NCI-H2196 (cell line): ENCODE results near the gene PMVK.
"Not testable (repeated sequence)": the region's sequence is repeated elsewhere in the genome, so short reads cannot be mapped to it uniquely, and the experiment has no call there.

Experiments
- DNase-seq: peaks from one replicate; lab custom pipeline; 2025; ENCODE audit not compliant: unreplicated experiment; lab: John Stamatoyannopoulos, UW

PMVK gene

GRCh38 chr1:154936555-154937084, at the start of gene PMVK:
PMVK (minus strand) TSS chr1:154936719; CDS start chr1:154936685, 34 bp downstream.
- peak; percentile 96 for DNase-seq

- no peak for DNase-seq
Measured at GRCh38 chr1:154983776-154984466, 47.4 kb upstream of the PMVK start.

GRCh38 chr1:154982897-154983648, 46.6 kb upstream of the PMVK start, which contains the start of gene FLAD1:
FLAD1 (plus strand) TSS chr1:154983344; CDS start chr1:154983695, 351 bp downstream.
- DNase-seq, result peak; percentile 98

- no peak for DNase-seq
Measured at GRCh38 chr1:154982341-154982740, 45.8 kb upstream of the PMVK start.

GRCh38 chr1:154978360-154978759, 41.8 kb upstream of the PMVK start:
- DNase-seq, result no peak

- not testable (repeated sequence) for DNase-seq
Measured at GRCh38 chr1:154977762-154978161, 41.2 kb upstream of the PMVK start.

- DNase-seq, result no peak
Measured at GRCh38 chr1:154975409-154976059, 39.0 kb upstream of the PMVK start.

GRCh38 chr1:154974808-154975408, 38.4 kb upstream of the PMVK start:
- DNase-seq, result peak; percentile 96

- DNase-seq, result peak; percentile 99
Measured at GRCh38 chr1:154974102-154974807, 37.7 kb upstream of the PMVK start, which contains the start of gene CKS1B. CKS1B (plus strand) TSS chr1:154974681; CDS start chr1:154974746, 65 bp downstream.

- DNase-seq, result peak; percentile 96
Measured at GRCh38 chr1:154973344-154974101, 37.0 kb upstream of the PMVK start.

- peak; percentile 59 for DNase-seq
Measured at GRCh38 chr1:154972517-154973343, 36.2 kb upstream of the PMVK start.

GRCh38 chr1:154972213-154972516, 35.6 kb upstream of the PMVK start:
- peak; percentile 59 for DNase-seq

- DNase-seq, result no peak
Measured at GRCh38 chr1:154971341-154971998, 35.0 kb upstream of the PMVK start.

GRCh38 chr1:154970631-154971340, 34.3 kb upstream of the PMVK start, which contains the start of gene SHC1:
SHC1 (minus strand) TSS chr1:154970747; CDS start chr1:154970526, 221 bp downstream.
- peak; percentile 92 for DNase-seq

- DNase-seq, result no peak
Measured at GRCh38 chr1:154969860-154970452, 33.4 kb upstream of the PMVK start.

GRCh38 chr1:154969246-154969645, 32.7 kb upstream of the PMVK start:
- DNase-seq, result no peak

GRCh38 chr1:154968731-154969130, 32.2 kb upstream of the PMVK start:
- DNase-seq, result no peak
